ENCODE measurements around the gene RPS6KA3.
"Not testable (repeated sequence)": the region's sequence is repeated elsewhere in the genome, so short reads cannot be mapped to it uniquely, and the experiment has no call there.

The RPS6KA3 gene

GRCh38 chrX:20263474-20263873 lies 3.2 kb downstream of the RPS6KA3 start:
- DNase-seq = no peak

- no peak for DNase-seq
Measured at GRCh38 chrX:20260885-20261284, 5.8 kb downstream of the RPS6KA3 start.

GRCh38 chrX:20254712-20255299 lies 11.9 kb downstream of the RPS6KA3 start:
- no peak for DNase-seq

GRCh38 chrX:20253232-20253543 lies 13.5 kb downstream of the RPS6KA3 start:
- no peak for DNase-seq

- DNase-seq = no peak
Measured at GRCh38 chrX:20252381-20253231, 14.1 kb downstream of the RPS6KA3 start.

GRCh38 chrX:20251691-20252090 lies 15.0 kb downstream of the RPS6KA3 start:
- no peak for DNase-seq

- DNase-seq = not testable (repeated sequence)
Measured at GRCh38 chrX:20250146-20250545, 16.6 kb downstream of the RPS6KA3 start.

GRCh38 chrX:20248592-20249192 lies 18.0 kb downstream of the RPS6KA3 start:
- no peak for DNase-seq

GRCh38 chrX:20244931-20245330 lies 21.8 kb downstream of the RPS6KA3 start:
- DNase-seq = no peak

GRCh38 chrX:20240201-20240600 lies 26.5 kb downstream of the RPS6KA3 start:
- DNase-seq = no peak

- no peak for DNase-seq
Measured at GRCh38 chrX:20237864-20238263, 28.8 kb downstream of the RPS6KA3 start.

GRCh38 chrX:20235755-20236154 lies 31.0 kb downstream of the RPS6KA3 start:
- no peak for DNase-seq

GRCh38 chrX:20233336-20233735 lies 33.4 kb downstream of the RPS6KA3 start:
- no peak for DNase-seq

- DNase-seq = no peak
Measured at GRCh38 chrX:20231598-20231997, 35.1 kb downstream of the RPS6KA3 start.

GRCh38 chrX:20230406-20230805 lies 36.3 kb downstream of the RPS6KA3 start:
- DNase-seq = no peak

- DNase-seq = no peak
Measured at GRCh38 chrX:20229155-20229554, 37.6 kb downstream of the RPS6KA3 start.

- DNase-seq = no peak
Measured at GRCh38 chrX:20228245-20228644, 38.5 kb downstream of the RPS6KA3 start.

- DNase-seq = no peak
Measured at GRCh38 chrX:20227116-20227515, 39.6 kb downstream of the RPS6KA3 start.

GRCh38 chrX:20225488-20225833 lies 41.2 kb downstream of the RPS6KA3 start:
- DNase-seq = no peak

- DNase-seq = no peak
Measured at GRCh38 chrX:20224814-20225487, 41.8 kb downstream of the RPS6KA3 start.

- no peak for DNase-seq
Measured at GRCh38 chrX:20221902-20222301, 44.8 kb downstream of the RPS6KA3 start.

- DNase-seq = no peak
Measured at GRCh38 chrX:20218836-20219505, 47.7 kb downstream of the RPS6KA3 start.

- DNase-seq = no peak
Measured at GRCh38 chrX:20217906-20218305, 48.8 kb downstream of the RPS6KA3 start.

Measured in 8988T (cell line).